Occipital lobe (tissue), 3 donors: ENCODE results near the gene PSKH1. TPM values are rescaled to one million over a fixed set of nuclear protein-coding genes. Genes with fewer than 3 reads are reported as not detected.

Experiments used
- DNase-seq: peaks from one replicate; lab custom pipeline; 2025; lab: John Stamatoyannopoulos, UW
- small RNA-seq: library from RNA; depleted of rRNA; stranded (forward); fragments of <200 nt; gene quantifications from one replicate; pipeline ENCODE3, GENCODE V24; 2014
- total RNA-seq: library from RNA; depleted of rRNA; stranded (reverse); fragments of >200 nt; gene quantifications from one replicate; pipeline ENCODE4 v1.2.3, GENCODE V29; 2014

PSKH1 gene
- total RNA-seq, 1 donor from 2014 or later: 5.1 TPM

DNA sequence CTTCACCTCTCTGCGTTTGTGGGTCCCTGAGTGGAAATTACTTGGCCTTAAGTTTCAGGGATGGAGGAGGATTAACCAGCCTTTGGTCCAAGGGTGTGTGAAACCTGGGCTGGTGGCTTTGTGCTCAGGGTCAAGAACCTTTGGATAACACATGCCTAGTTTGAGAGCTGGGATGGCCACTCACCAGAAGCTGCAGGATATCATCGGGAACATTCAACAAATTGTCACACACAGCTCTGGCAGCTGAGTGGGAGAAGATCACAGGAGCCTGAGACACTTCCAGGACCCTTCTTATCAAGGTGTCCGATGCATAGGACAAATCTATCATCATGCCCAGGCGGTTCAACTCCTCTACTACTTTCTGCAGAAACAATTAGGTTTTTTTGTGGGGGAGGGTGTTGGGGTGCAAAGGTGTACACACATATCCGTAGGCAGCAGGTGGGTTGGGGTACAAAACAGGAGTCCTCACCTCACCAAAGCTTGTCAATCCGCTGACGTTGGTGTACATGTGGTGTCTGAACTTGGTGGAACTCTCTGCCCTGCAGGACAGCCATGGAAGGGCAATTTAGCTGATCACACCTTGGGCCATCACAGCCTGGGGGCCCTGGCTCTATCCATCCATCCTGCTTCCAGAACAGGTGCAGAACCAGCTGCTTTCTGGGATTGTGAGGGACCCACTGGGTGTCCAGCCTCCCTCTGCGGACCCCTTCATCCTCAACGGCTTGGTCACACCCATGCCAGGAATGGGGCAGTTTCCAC is 84.6 kb downstream of the PSKH1 start:
- DNase-seq: no peak

Small RNAs within 50 kb of the gene (small RNA-seq; reads per million reads assigned to genes)
- not detected for gene AC040162.2
- not detected for gene NRN1L

Other genes starting within 250 kb of the PSKH1 start
- 3.1 TPM for gene CARMIL2, start 248.1 kb upstream of the PSKH1 start, total RNA-seq
- 17.6 TPM for gene ACD, start 233.0 kb upstream of the PSKH1 start, total RNA-seq
- 8.3 TPM for gene PARD6A, start 232.3 kb upstream of the PSKH1 start, total RNA-seq
- gene ENKD1, start 226.5 kb upstream of the PSKH1 start, total RNA-seq: 6.2 TPM
- gene C16orf86, start 226.4 kb upstream of the PSKH1 start, total RNA-seq: 3.1 TPM
- 51.5 TPM for gene GFOD2, start 173.9 kb upstream of the PSKH1 start, total RNA-seq
- 4.4 TPM for gene RANBP10, start 86.7 kb upstream of the PSKH1 start, total RNA-seq
- 3.7 TPM for gene TSNAXIP1, start 86.4 kb upstream of the PSKH1 start, total RNA-seq
- gene THAP11, start 50.9 kb upstream of the PSKH1 start, total RNA-seq: 25.3 TPM
- gene NUTF2, start 46.3 kb upstream of the PSKH1 start, total RNA-seq: 73.2 TPM
- gene CENPT, start 45.6 kb upstream of the PSKH1 start, total RNA-seq: 19.7 TPM
- 45.2 TPM for gene EDC4, start 20.2 kb upstream of the PSKH1 start, total RNA-seq
- gene NRN1L, start 8.4 kb upstream of the PSKH1 start, total RNA-seq: not detected
- gene CTRL, start 38.6 kb downstream of the PSKH1 start, total RNA-seq: 1.4 TPM
- gene PSMB10, start 43.6 kb downstream of the PSKH1 start, total RNA-seq: 13.3 TPM
- 0.47 TPM for gene LCAT, start 50.9 kb downstream of the PSKH1 start, total RNA-seq
- gene SLC12A4, start 75.4 kb downstream of the PSKH1 start, total RNA-seq: 8.0 TPM
- not detected for gene DPEP3, start 87.2 kb downstream of the PSKH1 start, total RNA-seq
- not detected for gene DPEP2, start 106.2 kb downstream of the PSKH1 start, total RNA-seq
- gene DPEP2NB, start 122.7 kb downstream of the PSKH1 start, total RNA-seq: not detected
- 11.2 TPM for gene DDX28, start 130.0 kb downstream of the PSKH1 start, total RNA-seq
- gene DUS2, start 130.0 kb downstream of the PSKH1 start, total RNA-seq: 9.0 TPM
- 23.2 TPM for gene NFATC3, start 192.1 kb downstream of the PSKH1 start, total RNA-seq